GM11168 (cell line): ENCODE measurements around the gene PRIMA1.
"Not testable (repeated sequence)": the region's sequence is repeated elsewhere in the genome, so short reads cannot be mapped to it uniquely, and the experiment has no call there.

Experiments used
- in situ Hi-C: fragments of 300-500 bp; cut with MboI; formaldehyde crosslinking; loops from one replicate; pipeline ENCODE4 v1.12.0; 2022; ENCODE audit warnings: low sequenced_read_pairs; ENCODE audit not compliant: unreplicated experiment

PRIMA1 gene, protein sequence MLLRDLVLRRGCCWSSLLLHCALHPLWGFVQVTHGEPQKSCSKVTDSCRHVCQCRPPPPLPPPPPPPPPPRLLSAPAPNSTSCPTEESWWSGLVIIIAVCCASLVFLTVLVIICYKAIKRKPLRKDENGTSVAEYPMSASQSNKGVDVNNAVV

GRCh38 chr14:93788293-93788542, at the start of gene PRIMA1:
Gene PRIMA1, minus strand, starts transcription at chr14:93788485. Its CDS starts 767 bp downstream, at chr14:93787718.
- in situ Hi-C loops = no loop called here

- in situ Hi-C loops = no loop called here
Measured at GRCh38 chr14:93834699-93835371, 46.5 kb upstream of the PRIMA1 start.

DNA sequence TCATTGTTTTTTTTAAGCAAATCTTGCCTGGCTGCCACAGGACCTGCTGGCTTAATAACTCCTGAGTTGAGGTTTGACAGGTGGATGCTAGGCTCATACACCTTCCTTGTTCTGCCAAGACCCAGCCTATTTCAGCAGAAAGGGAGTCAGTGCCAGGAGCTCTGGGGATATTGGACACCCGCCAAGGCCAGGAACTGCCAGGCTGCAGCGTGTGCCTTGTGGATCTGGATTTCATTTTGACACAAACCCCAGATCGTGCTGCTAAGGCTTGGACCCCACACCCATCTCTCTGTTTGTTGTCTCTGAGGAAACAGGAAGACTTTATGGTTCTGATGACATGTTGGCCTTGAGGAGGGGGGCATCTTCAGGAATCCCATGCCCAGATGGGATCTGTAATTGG, 44.4 kb upstream of the PRIMA1 start:
- in situ Hi-C loops = no loop called here

DNA sequence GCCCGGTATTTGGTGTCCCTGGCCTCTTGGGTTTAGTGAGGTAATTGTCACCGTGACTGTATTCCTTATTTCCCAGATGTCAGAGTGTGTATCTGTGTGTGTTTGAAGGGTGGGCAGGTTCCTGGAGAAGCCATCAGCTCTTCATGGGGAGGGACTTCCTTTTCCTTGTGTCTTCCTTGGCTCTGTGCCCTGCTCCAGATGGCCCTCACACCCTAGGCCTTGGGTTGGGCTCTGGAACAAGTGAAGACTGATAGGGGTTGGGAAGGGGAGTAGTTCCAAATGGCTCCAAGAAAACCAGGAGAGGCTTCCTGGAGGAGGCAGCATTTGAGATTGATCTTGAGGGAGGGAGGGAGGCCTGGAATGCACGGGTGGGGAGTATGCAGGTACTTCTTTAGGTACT, 43.8 kb upstream of the PRIMA1 start:
- in situ Hi-C loops = no loop called here

DNA sequence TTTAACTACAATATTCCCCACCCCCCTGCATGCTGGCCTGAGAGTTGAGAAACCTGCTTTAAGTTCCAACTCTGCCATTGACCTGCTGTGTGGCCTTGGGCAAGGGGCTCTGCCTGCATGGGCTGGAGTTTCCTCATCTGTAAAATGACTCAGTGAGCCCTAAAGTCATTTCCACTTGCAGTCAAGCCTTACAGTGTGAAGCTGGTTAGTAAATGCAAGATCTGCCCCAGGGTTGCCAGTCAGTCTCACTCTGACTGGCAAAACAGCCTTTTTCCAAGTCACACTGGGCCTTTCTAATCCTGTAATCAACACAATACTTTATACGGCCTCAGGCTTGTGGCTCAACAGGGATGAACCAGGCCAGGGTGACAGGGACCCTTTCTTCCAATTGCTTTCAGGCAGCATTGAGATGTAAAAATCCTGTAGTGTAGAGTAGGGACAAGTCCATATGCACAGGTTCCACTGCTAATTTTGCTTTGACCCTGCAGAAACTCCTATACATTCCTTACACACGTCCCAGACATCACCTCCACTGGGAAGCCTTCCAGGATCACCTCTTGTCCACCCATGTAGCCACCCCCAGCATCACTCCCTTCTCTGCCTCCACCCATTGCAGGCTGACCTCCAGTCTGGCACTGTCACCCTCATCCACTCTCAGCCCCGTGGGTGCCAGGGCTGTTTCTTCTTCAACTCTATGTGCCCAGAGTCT, 42.6 kb upstream of the PRIMA1 start:
- in situ Hi-C loops = no loop called here

GRCh38 chr14:93829839-93830481, 41.7 kb upstream of the PRIMA1 start:
- in situ Hi-C loops = no loop called here

GRCh38 chr14:93825235-93825553, 36.9 kb upstream of the PRIMA1 start:
- in situ Hi-C loops = no loop called here

DNA sequence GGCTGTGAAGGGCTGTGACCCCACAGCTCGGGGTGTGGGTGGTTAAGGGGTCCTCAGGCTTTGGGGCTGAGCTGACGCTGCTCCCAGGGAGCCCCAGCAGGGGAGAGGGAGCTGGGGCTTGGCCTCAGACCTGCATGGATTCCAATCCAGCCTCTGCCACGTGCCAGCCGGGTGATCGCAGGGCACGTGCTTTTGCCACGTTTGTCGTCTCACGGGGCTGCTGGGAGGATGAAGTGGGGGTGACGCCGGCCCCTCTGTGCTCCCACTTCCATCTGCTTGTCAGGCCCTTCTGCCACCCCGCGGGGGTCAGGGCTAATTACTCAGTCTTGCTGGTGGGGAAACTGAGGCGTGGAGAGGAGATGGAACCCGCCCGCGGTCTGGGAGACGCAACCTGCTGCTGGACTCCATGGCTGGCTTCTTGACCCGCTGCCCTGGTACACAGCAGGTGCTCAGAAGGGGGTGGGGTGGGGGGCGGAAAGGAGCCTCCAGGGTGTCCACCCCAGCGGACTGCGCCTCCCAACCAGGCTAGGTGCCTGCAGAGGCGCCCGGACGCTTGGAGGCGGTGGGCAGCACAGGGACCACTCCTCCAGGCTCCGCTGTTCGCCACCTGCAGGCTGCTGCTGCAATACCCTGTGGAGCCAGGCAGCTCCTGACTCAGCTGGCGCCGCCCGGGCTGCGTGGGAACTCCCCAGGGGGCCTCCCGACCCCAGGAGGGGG, 36.4 kb upstream of the PRIMA1 start:
- in situ Hi-C loops = no loop called here

DNA sequence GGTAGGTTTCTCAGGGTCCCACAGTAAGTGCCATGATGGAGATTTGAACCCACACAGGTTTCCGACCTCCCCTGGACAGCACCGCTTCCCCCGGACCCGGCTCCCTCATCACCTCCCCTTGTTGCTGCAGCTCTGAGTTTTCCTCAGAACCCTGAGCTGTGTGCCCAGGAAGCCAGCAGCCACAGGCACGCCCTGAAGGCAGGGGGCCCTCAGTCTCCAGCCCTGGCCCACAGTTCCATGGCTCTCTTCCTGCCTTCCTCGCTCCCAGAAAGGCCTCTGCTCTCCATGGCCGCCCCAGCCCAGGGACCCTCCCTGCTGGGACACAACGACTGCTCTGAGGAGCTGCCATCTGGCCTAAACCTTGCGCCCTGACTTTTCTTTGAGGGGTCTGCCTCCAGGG, 35.8 kb upstream of the PRIMA1 start:
- in situ Hi-C loops = no loop called here

- in situ Hi-C loops = no loop called here
Measured at GRCh38 chr14:93821051-93821450, 32.8 kb upstream of the PRIMA1 start.

GRCh38 chr14:93818857-93819256, 30.6 kb upstream of the PRIMA1 start:
- in situ Hi-C loops = no loop called here

DNA sequence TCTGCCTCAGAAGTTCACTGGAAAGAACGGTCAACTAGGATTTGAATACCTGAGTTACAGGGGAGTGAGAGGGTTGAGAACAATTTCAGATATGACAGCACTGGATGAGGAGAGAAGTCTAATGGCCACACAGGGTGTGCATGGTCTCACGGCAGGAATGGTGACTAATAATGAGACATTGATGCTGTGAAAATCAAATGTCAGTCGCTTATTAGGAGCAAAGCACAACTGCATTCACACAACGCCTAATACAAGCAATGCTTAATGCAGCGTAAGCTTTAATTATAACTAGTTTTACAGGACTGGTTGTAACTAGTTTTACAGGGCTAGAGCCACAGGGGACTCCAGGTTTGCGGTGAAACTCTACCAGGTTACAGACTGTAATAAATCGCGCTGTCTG, 23.4 kb upstream of the PRIMA1 start:
- in situ Hi-C loops = no loop called here

GRCh38 chr14:93811020-93811419, 22.7 kb upstream of the PRIMA1 start:
- in situ Hi-C loops = no loop called here

GRCh38 chr14:93809491-93810420, 21.5 kb upstream of the PRIMA1 start:
- in situ Hi-C loops = not testable (repeated sequence)

DNA sequence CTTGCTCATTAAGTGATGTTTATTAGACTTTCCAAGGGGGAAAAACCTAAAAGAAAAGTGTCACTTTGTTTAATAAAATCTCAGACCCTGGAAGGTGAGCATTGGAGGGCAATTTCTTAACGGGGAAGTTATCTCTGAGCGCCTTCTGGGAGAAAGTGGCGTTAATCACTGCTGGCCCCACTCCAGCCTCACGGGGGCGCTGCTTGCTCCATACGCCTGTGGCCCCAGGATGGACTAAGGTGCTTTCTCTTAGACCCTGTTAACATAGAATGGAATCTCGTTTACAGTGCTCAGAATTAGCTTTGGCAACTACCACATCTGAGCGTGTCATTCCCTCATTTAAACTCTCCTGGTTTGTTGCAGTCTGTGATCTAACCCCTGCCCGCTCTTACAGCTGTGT, 16.4 kb upstream of the PRIMA1 start:
- in situ Hi-C loops = no loop called here

DNA sequence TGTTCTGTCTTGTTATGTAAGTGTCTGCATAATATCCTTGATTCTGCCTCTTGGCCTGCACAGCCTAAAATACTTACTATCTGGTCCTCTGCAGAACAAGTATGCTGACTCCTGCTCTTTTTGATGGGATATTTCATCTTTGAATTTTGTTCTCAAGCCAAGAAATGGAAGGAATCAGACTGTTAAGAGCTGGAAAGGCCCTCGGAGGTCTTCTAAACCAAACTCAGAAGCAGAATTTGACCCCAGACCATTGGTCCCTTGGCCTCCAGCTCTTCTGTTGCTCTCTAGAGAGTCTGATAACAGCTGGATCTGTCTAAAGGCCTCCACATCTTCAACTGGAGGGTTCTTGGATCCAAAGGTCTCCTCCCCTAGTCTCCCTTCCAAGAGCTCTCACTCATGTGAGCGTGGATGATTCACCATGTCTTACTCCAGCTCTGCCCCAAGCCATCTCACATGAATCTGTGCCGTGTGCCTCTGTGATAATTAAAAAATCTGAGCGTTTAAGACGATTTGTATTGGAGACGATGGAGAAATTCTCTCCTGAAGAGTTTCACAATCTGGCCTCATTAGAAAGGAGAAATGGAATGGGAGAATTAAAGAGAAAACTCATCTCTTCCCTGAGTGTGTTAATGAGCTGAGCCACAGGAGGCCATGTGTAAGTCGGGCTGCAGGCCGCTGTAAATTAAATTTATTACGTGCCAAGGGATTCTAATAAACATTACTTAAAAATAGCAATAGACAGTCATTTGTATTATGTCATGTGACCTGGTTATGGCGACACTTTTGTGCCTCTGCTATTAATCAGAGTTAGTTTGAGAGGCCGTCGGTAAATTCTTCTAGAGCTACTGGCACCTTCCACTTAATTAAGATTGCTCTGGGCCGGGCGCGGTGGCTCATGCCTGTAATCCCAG, 15.4 kb upstream of the PRIMA1 start:
- in situ Hi-C loops = no loop called here

DNA sequence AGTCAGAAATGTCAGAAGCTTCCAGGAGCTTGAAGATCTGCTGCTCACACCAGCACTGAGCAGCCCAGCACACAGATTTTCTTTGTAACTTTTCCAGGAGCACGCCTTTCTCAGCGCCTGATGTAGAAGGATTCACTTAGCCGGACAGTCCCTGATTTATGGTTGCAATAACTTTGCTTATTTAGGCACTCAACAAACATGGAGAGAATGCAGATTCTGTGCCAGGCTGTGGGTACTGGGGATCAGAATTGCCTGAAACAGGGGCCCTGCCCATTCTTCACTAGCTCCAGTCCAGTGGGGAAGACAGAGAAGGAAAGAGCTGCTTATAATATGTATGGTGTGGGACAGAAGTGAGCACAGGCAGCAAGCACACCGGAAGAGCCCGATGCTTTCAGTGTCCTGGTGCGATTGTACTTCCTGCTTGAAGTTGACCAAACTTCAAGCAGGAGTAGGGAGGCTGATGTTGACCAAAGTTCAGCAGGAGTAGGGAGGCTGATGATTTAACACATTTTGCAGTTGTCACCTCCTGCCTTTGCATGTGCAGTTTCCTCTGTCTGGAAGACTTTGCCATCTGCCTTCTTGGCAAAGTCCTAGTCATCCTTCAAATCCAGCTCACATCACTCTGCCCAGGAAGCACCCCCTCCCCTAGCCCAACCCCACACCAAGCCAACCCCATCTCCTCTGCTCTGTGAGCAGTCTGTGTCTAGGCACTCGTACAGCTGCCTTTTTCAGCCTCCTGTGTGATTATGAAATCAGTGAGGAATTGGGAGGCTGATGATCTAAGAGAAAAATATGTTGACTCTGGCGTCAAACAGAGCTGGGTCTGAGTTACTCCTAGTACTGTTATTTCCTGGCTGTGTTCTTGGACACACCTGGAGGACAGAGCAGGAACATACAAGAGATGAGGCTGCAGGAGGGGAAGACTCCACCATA, 12.0 kb upstream of the PRIMA1 start:
- in situ Hi-C loops = no loop called here

DNA sequence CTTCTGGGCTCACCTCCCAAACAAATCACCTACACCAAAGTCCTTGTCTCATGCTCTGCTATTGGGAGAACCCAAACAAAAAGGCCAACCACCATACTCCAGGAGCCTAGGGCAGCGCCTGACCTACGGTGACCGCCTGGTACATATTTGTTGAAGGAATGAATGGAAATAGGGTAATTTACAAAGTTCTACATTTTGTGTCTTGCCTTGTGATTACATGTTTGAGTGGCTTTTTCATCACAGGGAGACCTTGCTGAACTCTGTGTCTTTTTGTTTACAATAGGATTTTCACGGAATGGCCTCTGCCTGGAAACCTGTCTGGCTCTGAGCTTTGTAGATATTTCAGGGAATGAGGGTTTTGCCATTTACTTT, 11.3 kb upstream of the PRIMA1 start:
- in situ Hi-C loops = no loop called here
